Right cardiac atrium (tissue), 5 donors: ENCODE data around the gene RAD50. TPM values are rescaled to one million over a fixed set of nuclear protein-coding genes. Genes with fewer than 3 reads are reported as not detected.

Experiments
- ATAC-seq, 2 donors: fragments of 200-7000 bp; cut with Tn5 transposase; one replicate each; pipeline versions ENCODE4 v1.8.0 to v1.9.1; 2020; ENCODE audit warnings: moderate library complexity in 2 of 2, mild to moderate bottlenecking in 1 of 2
- DNase-seq, 3 donors: peaks; one replicate each; pipeline ENCODE4 v3.0.0-alpha.2; 2020
- H3K27ac ChIP-seq: one replicate; pipeline ENCODE4 v1.5.1; 2013; ENCODE audit warnings: mild to moderate bottlenecking, low read length, control low read depth, moderate library complexity
- H3K27me3 ChIP-seq: one replicate; pipeline ENCODE4 v1.6.1; 2013; ENCODE audit not compliant: control insufficient read depth, insufficient read depth
- H3K4me1 ChIP-seq: one replicate; pipeline ENCODE4 v1.6.1; 2013; ENCODE audit warnings: low read length; ENCODE audit not compliant: control insufficient read depth, insufficient read depth
- H3K4me3 ChIP-seq: one replicate; pipeline ENCODE4 v1.5.1; 2013; ENCODE audit warnings: low read length, control low read depth
- H3K9me3 ChIP-seq: one replicate; pipeline ENCODE4 v1.6.1; 2013; ENCODE audit warnings: low read length; ENCODE audit not compliant: control insufficient read depth
- WGBS: extraction: QIAGEN DNeasy Blood & Tissue Kit; methylation state at CpG from one replicate; pipeline ENCODE4 v1.1.7; 2013; 5-methylcytosine and 5-hydroxymethylcytosine counted together
- intact Hi-C, 4 donors: fragments of 100-400 bp; cut with DNase I; formaldehyde crosslinking; loops; one replicate each; pipeline versions ENCODE4 v1.11.0 to v1.14.0; 2022 to 2023
- polyA plus RNA-seq: library from polyadenylated mRNA; stranded (reverse); fragments of 200-250 nt; gene quantifications from one replicate; pipeline ENCODE4 v1.2.3, GENCODE V29; 2013
- total RNA-seq, 4 donors: library from RNA; stranded (reverse); fragmentation: NEBNext Ultra II Directional; extraction: Animal tissue kit (Norgen Biotek cat#: 25700); gene quantifications; one replicate each; pipeline ENCODE4 v1.2.1, GENCODE V29; 2021
- donor health status: healthy with polysubstance abuse.
- donor health status: DM: no; HTN: yes; CAD: no.
- donor health status: DM: no; HTN: no; CAD: no.
- donor health status: DM: no; HTN: yes; CAD: no; lungs with severe emphysema.
- donor health status: DM: yes; HTN: yes; CAD: no.

The RAD50 gene
- total and polyA plus RNA-seq, 5 donors = 8.0 to 32.0 (median 29.1) TPM

DNA sequence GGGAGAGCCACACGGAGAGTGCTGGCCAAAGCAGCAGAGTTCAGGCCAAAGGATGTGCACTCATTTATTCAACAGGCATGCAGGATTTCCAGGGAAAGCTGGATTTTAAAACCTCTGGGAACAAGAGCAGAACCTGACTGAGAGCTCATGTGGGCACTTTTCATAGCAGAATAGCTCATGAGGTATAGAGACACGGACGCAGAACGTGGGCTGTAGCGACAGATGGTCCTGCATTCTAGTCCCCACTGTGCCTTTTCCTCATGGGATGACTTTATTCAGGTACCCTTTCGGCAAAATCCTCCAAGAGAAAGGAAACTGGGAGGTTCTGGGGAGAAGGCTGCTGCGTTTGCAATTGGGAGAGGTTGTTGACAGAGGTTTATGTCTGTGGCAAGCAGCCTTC, 122.4 kb downstream of the RAD50 start:
- intact Hi-C loops = no loop called here
- Histone ChIP-seq H3K27me3 (no peaks in the 10 kb centered on the region), H3K27ac (no peak overlapping the region), H3K4me1 (no peaks in the 10 kb centered on the region), H3K4me3 (no peak overlapping the region), H3K9me3 (no peaks in the 10 kb centered on the region)
- DNase-seq (no peak), ATAC-seq (no peak)
- WGBS = 85% methylated on average over 7 of the region's 7 CpGs

DNA sequence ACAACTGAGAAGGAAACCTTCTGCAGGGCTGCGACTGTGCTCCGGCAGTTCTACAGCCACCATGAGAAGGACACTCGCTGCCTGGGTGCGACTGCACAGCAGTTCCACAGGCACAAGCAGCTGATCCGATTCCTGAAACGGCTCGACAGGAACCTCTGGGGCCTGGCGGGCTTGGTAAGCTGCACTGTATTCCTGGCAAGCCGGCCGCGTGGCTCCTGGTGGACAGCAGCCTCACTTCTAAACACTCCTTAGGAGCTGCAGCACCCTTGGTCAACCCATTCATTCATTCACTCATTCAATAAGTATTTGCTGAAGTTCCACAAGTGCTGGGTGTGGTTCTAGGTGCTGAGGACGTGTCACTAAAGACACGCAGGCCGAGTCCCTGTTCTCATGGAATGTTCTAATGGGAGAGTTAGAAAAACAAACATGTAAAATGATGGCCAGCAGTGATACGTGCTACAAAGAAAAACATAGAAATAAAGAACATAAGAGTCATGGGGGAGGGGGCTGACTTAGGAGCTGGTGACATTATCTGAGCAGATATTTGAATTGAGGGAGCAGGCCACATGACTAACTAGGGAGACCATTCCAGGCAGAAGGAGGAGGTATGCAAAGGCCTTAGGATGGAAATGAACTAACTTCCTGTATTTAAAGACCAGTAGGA, 123.1 kb downstream of the RAD50 start:
- Histone ChIP-seq H3K27me3 (no peaks in the 10 kb centered on the region), H3K4me1 (no peaks in the 10 kb centered on the region), H3K9me3 (no peaks in the 10 kb centered on the region), H3K4me3 (no peak overlapping the region), H3K27ac (no peak overlapping the region)
- intact Hi-C loops = no loop called here
- 93% methylated on average over 15 of the region's 15 CpGs for WGBS
- ATAC-seq = no peak
- no peak for DNase-seq

DNA sequence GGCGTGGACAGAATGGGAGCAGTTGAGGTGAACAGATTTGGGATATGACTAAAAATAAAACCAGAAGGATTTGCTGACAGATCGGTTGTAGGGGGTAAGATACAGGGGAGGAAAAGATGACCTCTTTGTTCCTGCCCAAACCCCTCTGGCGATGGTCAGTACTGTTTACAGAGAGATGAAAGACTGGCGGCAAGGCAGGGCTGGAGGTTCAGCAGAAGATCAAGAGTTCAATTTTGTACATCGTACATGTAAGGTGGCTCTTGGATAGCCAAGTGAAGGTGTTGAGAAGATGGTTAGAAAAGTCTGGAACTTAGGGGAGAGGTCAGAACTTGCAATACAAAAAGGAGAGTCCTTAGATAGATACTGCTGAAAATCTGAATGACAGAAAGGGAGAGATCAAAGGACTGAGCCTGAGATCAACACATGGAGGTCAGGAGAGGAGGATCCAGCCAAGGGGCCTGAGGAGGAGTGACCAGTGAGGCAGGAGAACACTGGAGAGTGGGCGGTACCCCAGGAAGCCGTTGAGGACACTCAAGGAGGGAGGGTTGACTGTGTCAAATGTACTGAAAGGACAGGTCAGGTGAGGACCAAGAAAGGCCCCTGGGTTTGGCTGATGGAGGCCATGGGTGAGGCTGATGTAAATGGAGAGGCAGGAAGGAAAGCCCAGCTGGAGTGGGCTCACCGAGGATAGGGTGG, 124.2 kb downstream of the RAD50 start:
- WGBS = 91% methylated on average over 8 of the region's 8 CpGs
- Histone ChIP-seq H3K9me3 (no peaks in the 10 kb centered on the region), H3K4me3 (no peak overlapping the region), H3K27ac (no peak overlapping the region), H3K27me3 (no peaks in the 10 kb centered on the region), H3K4me1 (no peaks in the 10 kb centered on the region)
- DNase-seq (no peak), ATAC-seq (no peak)
- intact Hi-C loops = no loop called here

DNA sequence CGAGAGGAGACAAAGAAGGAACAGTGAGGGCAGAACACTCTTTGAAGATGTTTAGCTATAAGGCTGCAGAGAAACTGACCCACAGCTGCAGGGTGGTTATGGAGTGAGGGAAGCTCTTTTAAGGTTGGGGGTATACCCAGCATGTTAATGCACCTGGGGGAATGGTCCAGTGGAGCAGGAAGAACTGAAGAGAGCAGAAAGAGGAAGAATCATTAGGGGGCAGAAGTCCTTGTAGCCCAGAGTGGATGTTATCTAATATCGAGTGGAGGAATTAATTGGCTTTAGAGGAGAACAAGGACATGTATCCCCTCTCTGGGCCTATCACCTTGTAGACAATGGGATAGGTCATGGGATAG, 124.7 kb downstream of the RAD50 start:
- DNase-seq (no peak), ATAC-seq (no peak)
- Histone ChIP-seq H3K27me3 (no peaks in the 10 kb centered on the region), H3K9me3 (no peaks in the 10 kb centered on the region), H3K4me3 (no peak overlapping the region), H3K4me1 (no peaks in the 10 kb centered on the region), H3K27ac (no peak overlapping the region)
- intact Hi-C loops = no loop called here
- 83% methylated on average over 2 of the region's 2 CpGs for WGBS

DNA sequence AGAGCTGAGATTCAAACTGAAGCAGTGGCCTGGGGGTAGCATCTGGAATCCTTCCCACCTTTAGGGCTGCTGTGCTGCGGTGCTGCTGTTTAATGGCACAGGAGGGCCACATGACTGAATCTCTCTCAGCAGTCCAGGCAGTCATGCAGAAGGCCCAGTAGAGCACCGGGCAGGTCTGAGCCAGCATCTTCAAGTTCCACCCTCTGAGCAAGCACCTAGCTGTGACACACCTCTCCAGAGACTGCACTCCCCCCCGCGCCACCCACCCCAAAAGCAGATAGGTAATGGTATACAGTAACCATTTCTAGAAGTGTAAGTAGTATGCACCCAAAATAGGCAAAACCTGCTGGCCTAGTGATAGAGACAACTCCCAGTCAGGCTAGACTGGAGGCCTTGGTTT, 125.2 kb downstream of the RAD50 start:
- Histone ChIP-seq H3K27ac (no peak overlapping the region), H3K27me3 (no peaks in the 10 kb centered on the region), H3K4me3 (no peak overlapping the region), H3K9me3 (no peaks in the 10 kb centered on the region), H3K4me1 (no peaks in the 10 kb centered on the region)
- DNase-seq = no peak
- WGBS = 97% methylated on average over 4 of the region's 4 CpGs
- intact Hi-C loops = no loop called here
- no peak for ATAC-seq

DNA sequence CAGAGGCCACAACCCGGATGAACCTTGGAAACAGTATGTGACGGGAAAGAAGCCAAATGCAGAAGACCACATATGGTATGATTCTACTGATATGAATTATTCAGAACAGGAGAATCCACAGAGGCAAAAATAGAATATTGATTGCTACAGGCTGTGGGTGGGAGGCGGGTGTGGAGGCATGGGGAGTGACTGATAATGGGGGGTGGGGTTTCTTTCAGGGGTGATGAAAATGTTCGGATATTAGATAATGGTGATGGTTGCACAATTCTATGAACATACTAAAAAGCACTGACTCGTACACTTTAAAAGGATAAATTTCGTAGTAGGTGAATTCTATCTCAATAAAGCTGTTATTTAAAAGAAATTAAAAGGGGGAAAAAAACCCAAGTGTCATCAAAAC, 127.7 kb downstream of the RAD50 start:
- Histone ChIP-seq H3K27me3 (no peaks in the 10 kb centered on the region), H3K27ac (no peak overlapping the region), H3K9me3 (no peaks in the 10 kb centered on the region), H3K4me1 (no peaks in the 10 kb centered on the region), H3K4me3 (no peak overlapping the region)
- no peak for DNase-seq
- intact Hi-C loops = no loop called here
- no peak for ATAC-seq
- 86% methylated on average over 6 of the region's 6 CpGs for WGBS

DNA sequence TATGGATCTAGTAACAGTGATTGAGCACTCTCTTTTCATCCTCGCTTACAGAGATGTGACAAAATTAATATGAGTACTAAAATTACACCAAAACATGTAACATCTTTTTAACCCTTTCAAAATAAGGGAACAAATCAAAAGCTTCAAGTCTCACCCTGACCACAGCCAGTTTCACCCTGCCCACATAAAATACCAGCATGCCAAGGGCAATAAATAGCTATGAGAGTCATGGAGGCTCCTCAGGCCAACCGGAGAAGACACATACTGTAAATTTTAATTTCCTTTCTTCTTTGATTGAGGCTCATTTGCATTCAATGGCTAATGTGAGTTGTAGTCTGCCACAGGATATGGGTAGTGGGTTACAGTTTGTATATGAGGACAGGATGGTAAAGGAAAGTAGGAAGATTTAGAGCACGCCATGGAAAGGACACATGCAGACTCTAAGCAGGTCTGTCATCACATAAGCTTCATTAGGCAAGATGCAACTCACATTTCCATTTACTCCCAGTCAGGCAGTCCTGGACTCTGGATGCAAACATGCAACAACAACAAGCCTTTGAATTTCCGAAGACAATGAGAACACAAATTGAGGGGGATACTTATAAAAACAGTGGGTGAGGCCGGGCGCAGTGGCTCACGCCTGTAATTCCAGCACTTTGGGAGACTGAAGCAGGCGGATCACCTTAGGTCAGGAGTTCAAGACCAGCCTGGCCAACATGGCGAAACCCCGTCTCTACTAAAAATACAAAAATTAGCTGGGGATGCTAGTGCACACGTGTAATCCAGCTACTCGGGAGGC, 128.3 kb downstream of the RAD50 start:
- intact Hi-C loops = no loop called here
- no peaks in the 10 kb centered on the region for H3K4me1 ChIP-seq
- DNase-seq (no peak), ATAC-seq (no peak)
- H3K9me3 ChIP-seq = no peaks in the 10 kb centered on the region
- 91% methylated on average over 12 of the region's 12 CpGs for WGBS
- no peaks in the 10 kb centered on the region for H3K27me3 ChIP-seq
- H3K4me3 ChIP-seq = no peak overlapping the region
- H3K27ac ChIP-seq = no peak overlapping the region

DNA sequence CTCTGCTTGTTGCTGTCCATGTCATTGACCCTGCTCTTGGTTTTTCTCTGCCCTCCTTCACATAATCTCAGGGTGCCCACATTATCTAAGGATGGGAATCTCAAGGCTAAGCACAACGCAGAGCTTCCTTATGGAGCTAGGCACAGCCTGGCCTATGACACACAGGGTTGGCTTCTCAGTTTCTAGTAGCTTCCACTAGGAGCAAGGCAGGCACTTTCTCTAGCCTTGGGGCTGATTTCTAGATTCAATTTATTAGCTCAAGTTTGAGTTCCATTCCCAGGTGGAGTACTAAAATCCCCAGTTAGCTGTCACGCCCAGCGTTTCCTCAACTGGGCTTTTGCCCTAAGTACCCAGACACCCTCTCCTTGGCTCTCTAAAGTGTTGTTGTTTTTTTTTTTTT, 129.4 kb downstream of the RAD50 start:
- 96% methylated on average over 3 of the region's 3 CpGs for WGBS
- no peak overlapping the region for H3K4me3 ChIP-seq
- no peaks in the 10 kb centered on the region for H3K27me3 ChIP-seq
- DNase-seq (no peak), ATAC-seq (no peak)
- intact Hi-C loops = no loop called here
- no peaks in the 10 kb centered on the region for H3K4me1 ChIP-seq
- H3K9me3 ChIP-seq = no peaks in the 10 kb centered on the region
- H3K27ac ChIP-seq = no peak overlapping the region

DNA sequence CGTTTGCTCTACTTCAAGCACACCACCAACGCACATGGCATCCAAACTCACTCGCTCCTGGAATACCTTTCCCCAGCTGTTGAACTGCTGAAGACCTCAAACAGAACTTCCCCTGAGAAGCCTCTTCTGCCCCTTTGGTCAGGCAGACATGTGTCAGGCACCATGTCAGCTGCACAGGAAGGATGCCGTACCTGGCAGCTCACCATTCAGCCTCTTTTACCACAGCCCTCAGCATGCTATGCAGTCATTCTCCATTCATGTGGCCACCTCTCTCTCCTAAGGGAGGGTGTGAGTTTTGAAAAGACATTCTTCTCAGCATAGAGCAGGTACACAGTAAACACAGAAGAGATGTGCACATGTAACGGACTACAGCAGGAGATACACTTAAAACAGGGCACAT, 131.2 kb downstream of the RAD50 start:
- WGBS = 92% methylated on average over 5 of the region's 5 CpGs
- no peak overlapping the region for H3K4me3 ChIP-seq
- no peaks in the 10 kb centered on the region for H3K27me3 ChIP-seq
- H3K27ac ChIP-seq = no peak overlapping the region
- intact Hi-C loops = no loop called here
- no peak for DNase-seq
- ATAC-seq = no peak
- H3K4me1 ChIP-seq = no peaks in the 10 kb centered on the region
- H3K9me3 ChIP-seq = no peaks in the 10 kb centered on the region

DNA sequence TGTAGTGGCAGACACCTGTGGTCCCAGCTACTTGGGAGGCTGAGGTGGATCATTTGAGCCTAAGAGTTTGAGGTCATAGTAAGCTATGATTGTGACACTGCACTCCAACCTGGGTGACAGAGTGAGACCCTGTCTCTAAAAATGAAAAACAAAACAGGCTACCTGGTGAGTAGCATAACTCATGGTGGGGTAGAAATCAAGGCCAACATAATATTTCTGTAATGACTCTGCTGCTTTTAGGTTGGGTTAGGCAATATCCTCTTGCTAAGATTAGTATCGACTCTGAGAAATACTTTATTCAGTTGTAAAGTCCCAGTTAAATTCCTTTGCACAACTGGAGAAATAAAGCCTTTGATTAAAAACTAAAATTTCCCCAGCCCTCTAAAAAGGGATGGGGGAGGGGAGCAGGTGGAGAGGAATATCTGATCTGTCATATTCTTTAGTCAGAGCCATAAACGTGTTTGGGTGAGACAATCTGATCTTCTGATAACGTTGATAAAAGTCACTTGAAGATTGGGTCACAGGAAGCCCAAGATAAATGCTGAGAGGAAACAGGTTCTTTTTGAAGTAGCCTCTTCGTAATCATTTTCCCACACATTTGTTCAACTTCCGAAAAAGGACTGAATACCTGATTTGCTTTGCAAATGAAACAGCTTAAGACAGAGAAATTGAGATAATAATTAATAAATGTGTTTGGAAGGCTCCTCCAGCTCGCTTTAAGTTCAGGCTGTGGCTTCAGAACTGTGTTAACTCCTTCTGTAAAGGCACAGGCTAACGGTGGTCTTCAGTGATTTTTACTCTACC, 132.0 kb downstream of the RAD50 start:
- Histone ChIP-seq H3K9me3 (no peaks in the 10 kb centered on the region), H3K27me3 (no peaks in the 10 kb centered on the region), H3K4me3 (no peak overlapping the region), H3K27ac (no peak overlapping the region), H3K4me1 (no peaks in the 10 kb centered on the region)
- DNase-seq = no peak
- intact Hi-C loops = no loop called here
- no peak for ATAC-seq
- 53% methylated on average over 7 of the region's 7 CpGs for WGBS

DNA sequence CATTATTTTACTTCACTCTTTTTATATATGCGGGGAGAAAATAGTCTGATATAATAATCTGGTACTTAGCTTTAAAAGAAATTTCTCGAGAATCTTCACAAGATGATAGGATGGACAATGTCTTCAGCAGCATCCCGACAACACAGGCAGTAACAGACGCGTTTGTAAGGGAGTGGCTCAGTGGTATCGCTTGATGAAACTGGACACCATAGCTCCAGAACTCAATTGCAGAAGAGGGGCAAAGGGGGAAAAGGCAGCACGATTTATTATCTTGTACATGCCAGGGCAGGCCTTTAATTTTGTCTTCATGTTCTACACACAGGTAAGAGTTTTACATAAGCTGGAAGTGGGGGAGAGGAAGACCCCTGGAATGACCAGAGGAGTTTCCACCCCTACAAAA, 132.7 kb downstream of the RAD50 start:
- ATAC-seq = no peak
- intact Hi-C loops = no loop called here
- no peaks in the 10 kb centered on the region for H3K27me3 ChIP-seq
- H3K4me1 ChIP-seq = no peaks in the 10 kb centered on the region
- no peak overlapping the region for H3K27ac ChIP-seq
- no peaks in the 10 kb centered on the region for H3K9me3 ChIP-seq
- WGBS = 80% methylated on average over 7 of the region's 7 CpGs
- H3K4me3 ChIP-seq = no peak overlapping the region
- no peak for DNase-seq
